Right kidney (tissue), 1 donor: ENCODE results near the gene IL22RA2.
"Not testable (repeated sequence)": the region's sequence is repeated elsewhere in the genome, so short reads cannot be mapped to it uniquely, and the experiment has no call there.

Experiments
- DNase-seq: peaks from one replicate; pipeline ENCODE4 v3.0.0-alpha.2; 2016

Gene IL22RA2

GRCh38 chr6:137122612-137123011 lies 50.8 kb downstream of the IL22RA2 start:
- DNase-seq = no peak

- no peak for DNase-seq
Observed at GRCh38 chr6:137121401-137121997, 51.9 kb downstream of the IL22RA2 start.

GRCh38 chr6:137120748-137121147 lies 52.7 kb downstream of the IL22RA2 start:
- DNase-seq = no peak

GRCh38 chr6:137119196-137120104 lies 54.0 kb downstream of the IL22RA2 start:
- DNase-seq = no peak

GRCh38 chr6:137117581-137117980 lies 55.9 kb downstream of the IL22RA2 start:
- DNase-seq = no peak

GRCh38 chr6:137116807-137117206 lies 56.6 kb downstream of the IL22RA2 start:
- DNase-seq = no peak

GRCh38 chr6:137115658-137116057 lies 57.8 kb downstream of the IL22RA2 start:
- DNase-seq = no peak

- no peak for DNase-seq
Observed at GRCh38 chr6:137112067-137112355, 61.4 kb downstream of the IL22RA2 start.

GRCh38 chr6:137111296-137112066 lies 62.0 kb downstream of the IL22RA2 start:
- no peak for DNase-seq

GRCh38 chr6:137107767-137108105 lies 65.7 kb downstream of the IL22RA2 start:
- no peak for DNase-seq

- not testable (repeated sequence) for DNase-seq
Observed at GRCh38 chr6:137107047-137107766, 66.2 kb downstream of the IL22RA2 start.

GRCh38 chr6:137106183-137106582 lies 67.3 kb downstream of the IL22RA2 start:
- DNase-seq = no peak

- no peak for DNase-seq
Observed at GRCh38 chr6:137105375-137105774, 68.1 kb downstream of the IL22RA2 start.

GRCh38 chr6:137104926-137105325 lies 68.5 kb downstream of the IL22RA2 start:
- no peak for DNase-seq

- DNase-seq = no peak
Observed at GRCh38 chr6:137102851-137103492, 70.5 kb downstream of the IL22RA2 start.

GRCh38 chr6:137102050-137102848 lies 71.2 kb downstream of the IL22RA2 start:
- no peak for DNase-seq

- no peak for DNase-seq
Observed at GRCh38 chr6:137099689-137100403, 73.6 kb downstream of the IL22RA2 start.

GRCh38 chr6:137097526-137097925 lies 75.9 kb downstream of the IL22RA2 start:
- no peak for DNase-seq

GRCh38 chr6:137097057-137097456 lies 76.4 kb downstream of the IL22RA2 start:
- DNase-seq = no peak

GRCh38 chr6:137095651-137096238 lies 77.7 kb downstream of the IL22RA2 start:
- no peak for DNase-seq
